GM12891 (cell line): ENCODE data around the gene ADGRB3.

ENCODE experiments used
- PAX5 ChIP-seq: IDR thresholded peaks from 2 replicates; pipeline ENCODE4 v1.6.1; 2011; ENCODE audit warnings: low read length, moderate library complexity, mild to moderate bottlenecking; ENCODE audit not compliant: insufficient read depth, severe bottlenecking
- POLR2A ChIP-seq: IDR thresholded peaks from 2 replicates; pipeline ENCODE4 v1.6.1; 2011; ENCODE audit warnings: low read depth, low read length, control low read depth
- POLR2AphosphoS5 ChIP-seq: IDR thresholded peaks from 2 replicates; pipeline ENCODE4 v1.6.1; 2011; ENCODE audit warnings: low read depth, low read length, control low read depth
- POU2F2 ChIP-seq: IDR thresholded peaks from 2 replicates; pipeline ENCODE4 v1.6.1; 2011; ENCODE audit warnings: low read depth, mild to moderate bottlenecking, control low read depth, low read length, moderate library complexity
- SPI1 ChIP-seq: IDR thresholded peaks from 2 replicates; pipeline ENCODE4 v1.6.1; 2011; ENCODE audit warnings: low read depth, low read length, control low read depth
- TAF1 ChIP-seq: IDR thresholded peaks from 2 replicates; pipeline ENCODE4 v1.6.1; 2011; ENCODE audit warnings: low read depth, low read length, control low read depth

GRCh38 chr6:68673255-68673654 lies 38.2 kb downstream of the ADGRB3 start:
- no peak for TF ChIP-seq POLR2AphosphoS5
- no peak for TF ChIP-seq PAX5
- TF ChIP-seq POLR2A, result no peak
- no peak for TF ChIP-seq TAF1
- no peak for TF ChIP-seq SPI1
- TF ChIP-seq POU2F2, result no peak
